GM23248 (cell line): Measurements from ENCODE around the gene AK2. TPM values are rescaled to one million over a fixed set of nuclear protein-coding genes. Genes with fewer than 3 reads are reported as not detected.

Source experiments
- DNase-seq: peaks from one replicate; pipeline ENCODE4 v3.0.0-alpha.2; 2015
- H2AFZ ChIP-seq: fragments of 200-600 bp; sonication (generic); 2 replicates; pipeline ENCODE4 v1.6.1; 2016; ENCODE audit warnings: antibody characterized with exemption
- H3F3A ChIP-seq: fragments of 200-600 bp; sonication (generic); 2 replicates; pipeline ENCODE4 v1.6.1; 2016; ENCODE audit warnings: mild to moderate bottlenecking, antibody characterized with exemption, mixed run types; ENCODE audit not compliant: insufficient read depth
- H3K27ac ChIP-seq: fragments of 200-600 bp; sonication (generic); 2 replicates; pipeline ENCODE4 v1.5.1; 2016; ENCODE audit warnings: mild to moderate bottlenecking
- H3K27me3 ChIP-seq: fragments of 200-600 bp; sonication (generic); replicated peaks from 2 replicates; pipeline ENCODE4 v1.6.1; 2016; ENCODE audit warnings: mild to moderate bottlenecking; ENCODE audit not compliant: insufficient read depth
- H3K36me3 ChIP-seq: fragments of 200-600 bp; sonication (generic); 2 replicates; pipeline ENCODE4 v1.6.1; 2016; ENCODE audit warnings: low read depth, mild to moderate bottlenecking
- H3K4me1 ChIP-seq: fragments of 200-600 bp; sonication (generic); 2 replicates; pipeline ENCODE4 v1.6.1; 2016; ENCODE audit warnings: mild to moderate bottlenecking; ENCODE audit not compliant: insufficient read depth
- H3K4me2 ChIP-seq: fragments of 200-600 bp; sonication (generic); one replicate; pipeline ENCODE4 v1.6.1; 2016; ENCODE audit warnings: mild to moderate bottlenecking; ENCODE audit not compliant: unreplicated experiment
- H3K4me3 ChIP-seq: fragments of 200-600 bp; sonication (generic); 2 replicates; pipeline ENCODE4 v1.5.1; 2016; ENCODE audit warnings: mild to moderate bottlenecking
- H3K79me2 ChIP-seq: fragments of 200-600 bp; sonication (generic); 2 replicates; pipeline ENCODE4 v1.6.1; 2016; ENCODE audit warnings: mild to moderate bottlenecking; ENCODE audit not compliant: insufficient read depth
- H3K9ac ChIP-seq: fragments of 200-600 bp; sonication (generic); 2 replicates; pipeline ENCODE4 v1.6.1; 2016; ENCODE audit warnings: mild to moderate bottlenecking
- H3K9me2 ChIP-seq: fragments of 200-600 bp; sonication (generic); 2 replicates; pipeline ENCODE4 v1.6.1; 2016; ENCODE audit warnings: mixed run types, mild to moderate bottlenecking, moderate library complexity; ENCODE audit not compliant: insufficient read depth
- H3K9me3 ChIP-seq: fragments of 200-600 bp; sonication (generic); one replicate; pipeline ENCODE4 v1.6.1; 2017; ENCODE audit warnings: low read depth
- H4K20me1 ChIP-seq: fragments of 200-600 bp; sonication (generic); 2 replicates; pipeline ENCODE4 v1.6.0; 2016; ENCODE audit not compliant: insufficient read depth
- EZH2 ChIP-seq: fragments of 200-600 bp; sonication (generic); IDR thresholded peaks from 2 replicates; pipeline ENCODE4 v1.6.1; 2018; ENCODE audit warnings: antibody characterized with exemption, mild to moderate bottlenecking; ENCODE audit not compliant: insufficient read depth, poor library complexity, severe bottlenecking
- EZH2phosphoT487 ChIP-seq: fragments of 200-600 bp; sonication (generic); IDR thresholded peaks from 2 replicates; pipeline ENCODE4 v1.6.1; 2018; ENCODE audit warnings: antibody characterized with exemption, moderate library complexity, mild to moderate bottlenecking, low read depth; ENCODE audit not compliant: insufficient read depth
- WGBS, 2 experiments: methylation state at CpG; one replicate each; pipeline ENCODE4 v1.1.6; 2015 to 2017; ENCODE audit warnings: low lambda C conversion rate in 2 of 2, low coverage in 1 of 2; ENCODE audit errors: missing lambda C conversion rate in 2 of 2; 5-methylcytosine and 5-hydroxymethylcytosine counted together
- in situ Hi-C: fragments of 300-500 bp; cut with MboI; formaldehyde crosslinking; loops from 2 replicates; pipeline ENCODE4 v1.15.0; 2020
- polyA plus RNA-seq: library from polyadenylated mRNA; unstranded; fragments of >200 nt; fragmentation: Nextera tagmentation; extraction: Ambion mirVana; gene quantifications from 2 replicates; pipeline ENCODE4 v1.2.1, GENCODE V29; 2016
- total RNA-seq: library from RNA; depleted of rRNA; stranded (reverse); fragments of >200 nt; shearing (Covaris generic); gene quantifications from 2 replicates; pipeline ENCODE4 v1.2.3, GENCODE V29; 2014

The AK2 gene
- total and polyA plus RNA-seq, 2 experiments from 2014 or later: 134 to 179 TPM

GRCh38 chr1:32991386-32991785 lies 45.3 kb downstream of the AK2 start:
- Histone ChIP-seq H3K27ac (peak overlapping the region; percentile 80; the same call in 1 of the 2 replicates), H3K9ac (no peak overlapping the region)
- no peak for DNase-seq

DNA sequence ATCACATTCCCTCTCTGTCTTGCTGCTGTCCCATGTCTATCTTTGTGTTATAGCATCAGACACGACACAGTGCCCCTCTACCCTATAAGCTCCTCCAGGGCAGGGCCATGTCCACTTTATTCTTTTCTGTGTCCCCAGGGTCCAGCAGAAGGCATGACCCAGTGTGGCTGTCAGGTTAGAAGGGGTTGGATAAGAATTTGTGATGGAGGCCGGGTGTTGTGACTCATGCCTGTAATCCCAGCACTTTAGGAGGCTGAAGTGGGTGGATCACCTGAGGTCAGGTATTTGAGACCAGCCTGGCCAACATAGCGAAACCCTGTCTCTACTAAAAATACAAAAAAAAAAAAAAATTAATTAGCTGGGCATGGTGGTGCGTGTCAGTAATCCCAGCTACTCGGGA lies 45.8 kb downstream of the AK2 start:
- Histone ChIP-seq H3K27me3 (no peaks in the 10 kb centered on the region), H3K79me2 (no peaks in the 10 kb centered on the region), H2AFZ (no peak overlapping the region), H3K9ac (no peak overlapping the region), H3K9me2 (no peaks in the 10 kb centered on the region), H3K36me3 (no peaks in the 10 kb centered on the region), H4K20me1 (no peaks in the 10 kb centered on the region), H3F3A (peaks cover 37% of the 10 kb centered on the region), H3K27ac (no peak overlapping the region), H3K4me2 (no peak overlapping the region), H3K4me3 (no peak overlapping the region), H3K4me1 (peaks cover 31% of the 10 kb centered on the region), H3K9me3 (no peaks in the 10 kb centered on the region)
- no peak for TF ChIP-seq EZH2
- no peak for TF ChIP-seq EZH2phosphoT487
- DNase-seq: no peak
- in situ Hi-C loops: no loop called here
- WGBS, 2 experiments: 94 to 96% methylated on average over 5 of the region's 5 CpGs

More at GRCh38 chr1:32991386-32991785, 45.3 kb downstream of the AK2 start:
- H3K9me2 ChIP-seq: no peaks in the 10 kb centered on the region
- no peaks in the 10 kb centered on the region for H3K9me3 ChIP-seq
- H3K27me3 ChIP-seq: no peaks in the 10 kb centered on the region
- H3K4me2 ChIP-seq: no peak overlapping the region
- WGBS, 2 experiments: 81 to 85% methylated on average over 5 of the region's 5 CpGs
- no peaks in the 10 kb centered on the region for H4K20me1 ChIP-seq
- H3F3A ChIP-seq: peaks cover 37% of the 10 kb centered on the region
- no peaks in the 10 kb centered on the region for H3K36me3 ChIP-seq
- H3K4me1 ChIP-seq: peaks cover 31% of the 10 kb centered on the region
- TF ChIP-seq EZH2phosphoT487 (no peak), EZH2 (no peak)
- no peaks in the 10 kb centered on the region for H3K79me2 ChIP-seq
- no peak overlapping the region for H2AFZ ChIP-seq
- in situ Hi-C loops: no loop called here
- H3K4me3 ChIP-seq: no peak overlapping the region

GRCh38 chr1:32989160-32990050 lies 47.3 kb downstream of the AK2 start:
- no peak overlapping the region for H2AFZ ChIP-seq
- H3K4me3 ChIP-seq: peak overlapping the region; percentile 29
- WGBS, 2 experiments: 33 to 35% methylated on average over 6 of the region's 6 CpGs

DNA sequence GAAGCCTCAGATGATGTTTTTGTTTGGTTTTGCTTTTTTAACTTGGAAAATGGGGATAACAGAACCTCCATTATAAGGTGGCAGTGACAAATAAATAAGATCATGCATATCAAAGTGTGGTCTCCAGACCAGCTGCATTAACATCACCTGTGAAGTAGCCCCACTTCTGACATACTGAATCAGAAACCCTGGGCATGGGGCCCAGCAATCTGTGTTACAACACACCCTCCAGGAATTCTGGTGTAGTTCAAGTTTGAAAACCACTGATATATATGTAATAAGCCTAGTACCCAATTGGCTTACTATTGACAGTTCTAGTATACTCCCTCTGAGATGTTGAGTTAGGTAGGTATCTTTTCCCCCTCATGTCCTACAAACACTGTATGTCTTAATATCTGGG lies 48.0 kb downstream of the AK2 start:
- Histone ChIP-seq H3K4me2 (peak overlapping the region; percentile 58), H3K27ac (peak overlapping the region; percentile 89), H3K4me1 (peaks cover 40% of the 10 kb centered on the region), H3K9me3 (no peaks in the 10 kb centered on the region), H3K36me3 (no peaks in the 10 kb centered on the region), H3K27me3 (no peaks in the 10 kb centered on the region), H3F3A (peaks cover 41% of the 10 kb centered on the region), H3K79me2 (no peaks in the 10 kb centered on the region), H4K20me1 (no peaks in the 10 kb centered on the region), H3K4me3 (peak overlapping the region; percentile 29; the same call in 1 of the 2 replicates), H3K9ac (peak overlapping the region; percentile 65), H2AFZ (no peak overlapping the region), H3K9me2 (no peaks in the 10 kb centered on the region)
- no peak for TF ChIP-seq EZH2
- no peak for TF ChIP-seq EZH2phosphoT487
- in situ Hi-C loops: no loop called here
- peak; percentile 82 for DNase-seq

More at GRCh38 chr1:32989160-32990050, 47.3 kb downstream of the AK2 start:
- Histone ChIP-seq H3K9me2 (no peaks in the 10 kb centered on the region), H3K27ac (peak overlapping the region; percentile 89), H3K36me3 (no peaks in the 10 kb centered on the region), H3K27me3 (no peaks in the 10 kb centered on the region), H3K4me2 (peak overlapping the region; percentile 58), H3K4me1 (peaks cover 35% of the 10 kb centered on the region), H3K79me2 (no peaks in the 10 kb centered on the region), H3K9me3 (no peaks in the 10 kb centered on the region), H3F3A (peaks cover 41% of the 10 kb centered on the region), H4K20me1 (no peaks in the 10 kb centered on the region), H3K9ac (peak overlapping the region; percentile 65)
- TF ChIP-seq EZH2phosphoT487: no peak
- TF ChIP-seq EZH2: no peak
- peak; percentile 97 for DNase-seq
- in situ Hi-C loops: no loop called here
